ENCODE data around the gene OR8H1. TPM values are rescaled to one million over a fixed set of nuclear protein-coding genes. Genes with fewer than 3 reads are reported as not detected.

Gene OR8H1
- not detected for total RNA-seq

DNA sequence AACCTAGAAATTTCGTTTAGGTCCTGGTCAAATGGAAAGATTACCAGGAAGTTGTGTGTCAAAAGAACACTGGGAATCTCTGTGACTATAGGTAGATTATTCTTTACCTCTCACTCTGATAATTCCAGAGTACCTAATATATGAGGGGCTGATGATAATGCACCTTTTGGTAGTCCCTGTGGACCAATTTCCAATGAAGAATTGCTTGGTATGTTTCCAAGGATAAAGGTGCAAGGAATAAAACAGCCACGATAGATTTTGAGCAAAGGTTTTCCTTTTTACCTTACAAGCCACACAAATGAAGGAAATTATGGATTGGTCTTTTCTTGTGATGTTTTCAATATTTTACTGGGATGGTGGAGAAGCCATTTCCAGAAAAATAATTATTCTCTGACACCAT is at the start of gene OR8H1:
TSS of gene OR8H1 (minus strand) at position 101 of the 400 bp plus-strand sequence. CDS start 1,192 bp downstream, outside the sequence.
- no peak for DNase-seq (ENCODE audit: low spot score)
- no peak for ATAC-seq

DNA sequence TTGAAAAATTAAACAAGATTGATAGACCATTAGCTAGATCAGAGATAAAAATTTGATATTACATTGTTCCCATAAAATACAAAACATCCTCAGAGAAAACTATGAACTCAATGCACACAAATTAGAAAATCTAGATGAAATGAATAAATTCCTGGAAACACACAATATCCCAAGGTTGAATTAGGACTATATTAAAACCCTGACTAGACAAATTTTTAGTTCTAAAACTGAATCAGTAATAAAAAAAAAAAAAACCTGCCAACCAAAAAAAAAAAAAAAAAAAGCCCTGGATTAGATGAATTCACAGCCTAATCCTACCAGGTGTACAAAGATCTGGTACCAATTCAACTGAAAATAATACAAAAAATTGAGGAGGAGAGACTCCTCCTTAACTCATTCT is 48.2 kb upstream of the OR8H1 start:
- DNase-seq (ENCODE audit: low spot score) = no peak
- ATAC-seq = no peak

- ATAC-seq = no peak
Observed at GRCh38 chr11:56333156-56333555, 41.1 kb upstream of the OR8H1 start.

GRCh38 chr11:56331861-56332491 is 39.9 kb upstream of the OR8H1 start:
- DNase-seq (ENCODE audit: low spot score) (no peak), ATAC-seq (no peak)

More at GRCh38 chr11:56333156-56333555, 41.1 kb upstream of the OR8H1 start:
- no peak for DNase-seq (ENCODE audit: low spot score)

GRCh38 chr11:56314844-56315243 is 22.8 kb upstream of the OR8H1 start, which contains the start of gene OR8K3:
Gene OR8K3, plus strand, starts transcription at chr11:56315144. Its CDS starts 3,163 bp downstream, at chr11:56318307.
- DNase-seq (ENCODE audit: low spot score) (no peak), ATAC-seq (no peak)

GRCh38 chr11:56307836-56308235 is 15.8 kb upstream of the OR8H1 start:
- DNase-seq (ENCODE audit: low spot score) = no peak
- ATAC-seq = no peak

GRCh38 chr11:56296898-56297297 is 4.8 kb upstream of the OR8H1 start:
- ATAC-seq (no peak), DNase-seq (ENCODE audit: low spot score) (no peak)

DNA sequence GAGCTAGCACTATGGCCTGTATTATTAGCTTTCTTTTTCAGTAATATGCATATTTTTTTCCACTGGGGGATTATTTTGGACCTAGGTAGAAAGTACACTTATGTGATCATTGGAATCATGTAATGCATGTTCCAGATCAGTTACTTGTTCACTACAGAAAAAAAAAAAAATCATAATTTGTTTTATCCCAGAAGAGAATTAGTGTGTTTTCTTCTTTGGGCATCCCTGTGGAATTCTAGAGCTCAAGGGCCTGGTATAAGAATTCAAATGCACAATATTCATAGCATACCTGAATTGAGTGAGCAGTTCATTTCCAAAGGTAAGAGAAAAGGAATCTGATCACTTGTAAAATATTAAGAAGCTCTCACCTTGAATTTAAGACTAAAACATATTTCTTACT is 18.2 kb downstream of the OR8H1 start, which contains the start of gene OR5T1:
TSS of gene OR5T1 (plus strand) at position 301 of the 400 bp plus-strand sequence. CDS start 1,485 bp downstream, outside the sequence.
- DNase-seq (ENCODE audit: low spot score) (no peak), ATAC-seq (no peak)

DNA sequence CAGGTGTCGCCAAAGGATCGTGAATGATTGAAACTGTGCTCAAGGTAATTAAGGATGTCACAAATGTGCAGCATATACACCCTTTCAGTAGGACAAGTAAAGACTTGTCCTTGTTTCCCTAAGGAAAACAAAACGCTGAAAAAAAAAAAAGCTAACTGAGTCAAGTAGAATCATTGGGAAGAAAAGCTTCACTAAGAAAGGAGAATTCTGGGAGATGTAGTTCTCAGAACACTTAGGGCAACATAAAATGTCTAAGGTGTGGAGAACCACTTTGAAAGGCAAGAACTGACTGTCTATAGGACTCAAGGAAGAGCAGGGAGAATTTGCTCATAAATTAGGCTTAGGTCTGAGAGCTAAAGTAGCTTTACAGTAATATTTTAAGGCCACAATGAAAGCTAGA is 21.0 kb downstream of the OR8H1 start:
- ATAC-seq (no peak), DNase-seq (ENCODE audit: low spot score) (no peak)

DNA sequence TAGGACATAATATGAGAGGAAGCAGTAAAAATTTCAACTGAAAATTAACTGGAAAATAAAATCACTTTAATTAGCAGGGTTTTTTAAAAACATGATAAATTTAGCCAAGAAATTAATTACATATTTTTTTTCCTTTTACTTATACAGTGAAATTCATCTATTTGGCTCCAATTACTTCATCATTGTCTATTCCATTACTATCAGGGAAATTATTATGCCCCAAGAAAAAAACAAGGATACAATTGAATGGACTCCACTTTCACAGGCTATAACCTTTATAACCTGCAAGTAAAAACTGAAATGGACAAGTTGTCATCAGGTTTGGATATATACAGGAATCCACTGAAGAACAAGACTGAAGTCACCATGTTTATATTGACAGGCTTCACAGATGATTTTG is 40.1 kb downstream of the OR8H1 start, which contains the start of gene OR5T3:
TSS of gene OR5T3 (plus strand) at position 301 of the 400 bp plus-strand sequence. CDS start at position 301, 0 bp downstream.
- no peak for ATAC-seq
- DNase-seq (ENCODE audit: low spot score) = no peak

Other genes with a start within 250 kb of the OR8H1 start
- gene OR8I2, start 198.9 kb downstream of the OR8H1 start, total RNA-seq = not detected
- gene OR8H2, start 188.6 kb downstream of the OR8H1 start, total RNA-seq = not detected
- gene OR8H3, start 169.9 kb downstream of the OR8H1 start, total RNA-seq = not detected
- not detected for gene OR8J3, start 152.1 kb downstream of the OR8H1 start, total RNA-seq
- gene OR8K5, start 131.9 kb downstream of the OR8H1 start, total RNA-seq = not detected
- gene OR5J2, start 115.6 kb downstream of the OR8H1 start, total RNA-seq = not detected
- not detected for gene OR5T2, start 58.0 kb downstream of the OR8H1 start, total RNA-seq
- not detected for gene OR5T3, start 40.0 kb downstream of the OR8H1 start, total RNA-seq
- not detected for gene OR5T1, start 18.1 kb downstream of the OR8H1 start, total RNA-seq
- gene OR8K3, start 22.9 kb upstream of the OR8H1 start, total RNA-seq = not detected
- not detected for gene OR8K1, start 53.8 kb upstream of the OR8H1 start, total RNA-seq
- gene OR8J1, start 62.0 kb upstream of the OR8H1 start, total RNA-seq = not detected
- not detected for gene OR8U1, start 83.4 kb upstream of the OR8H1 start, total RNA-seq
- not detected for gene OR5AL1, start 120.4 kb upstream of the OR8H1 start, total RNA-seq
- gene OR5M3, start 181.1 kb upstream of the OR8H1 start, total RNA-seq = not detected
- not detected for gene OR5M8, start 199.1 kb upstream of the OR8H1 start, total RNA-seq